ENCODE results near the gene GRHL1.

- TF ChIP-seq POLR2A (IDR thresholded peaks at IDR 0.05) (no peak), CTCF (IDR thresholded peaks at IDR 0.05) (no peak)
Observed at GRCh38 chr2:9994462-9994861, 43.0 kb downstream of the GRHL1 start.
